A172 (cell line): Measurements from ENCODE around the gene SLC12A8. TPM values are rescaled to one million over a fixed set of nuclear protein-coding genes. Genes with fewer than 3 reads are reported as not detected.
A peak's percentile ranks its signal among the peaks of the same experiment; 100 is the strongest.

Experiments used
- DNase-seq: peaks from one replicate; pipeline ENCODE4 v3.0.0-alpha.2; 2015; ENCODE audit warnings: low spot score
- total RNA-seq: library from RNA; depleted of rRNA; stranded (reverse); fragments of >200 nt; shearing (Covaris generic); gene quantifications from 2 replicates; pipeline ENCODE4 v1.2.3, GENCODE V29; 2014

The SLC12A8 gene
- total RNA-seq, 1 experiment from 2014 or later = 10.7 TPM

GRCh38 chr3:125151916-125152315, 60.6 kb downstream of the SLC12A8 start:
- DNase-seq = no peak

DNA sequence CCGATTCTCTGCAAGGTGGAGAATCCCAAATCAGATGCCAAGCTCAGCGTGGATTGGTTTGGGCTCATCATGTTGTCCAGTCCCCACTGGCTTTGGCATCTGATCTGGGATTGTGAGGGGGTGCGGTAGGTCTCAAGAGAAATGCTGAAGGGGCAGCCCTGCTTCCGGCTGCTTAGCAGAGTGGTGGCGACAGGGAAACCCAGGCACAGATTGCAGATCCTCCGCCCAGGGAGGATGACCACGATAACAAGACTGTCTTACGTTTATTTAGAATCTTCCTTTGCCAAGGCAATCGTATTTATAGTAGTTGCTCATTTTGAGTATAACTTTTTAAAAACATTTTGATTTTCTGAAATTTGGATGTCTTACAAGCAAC, 61.1 kb downstream of the SLC12A8 start:
- DNase-seq = no peak

DNA sequence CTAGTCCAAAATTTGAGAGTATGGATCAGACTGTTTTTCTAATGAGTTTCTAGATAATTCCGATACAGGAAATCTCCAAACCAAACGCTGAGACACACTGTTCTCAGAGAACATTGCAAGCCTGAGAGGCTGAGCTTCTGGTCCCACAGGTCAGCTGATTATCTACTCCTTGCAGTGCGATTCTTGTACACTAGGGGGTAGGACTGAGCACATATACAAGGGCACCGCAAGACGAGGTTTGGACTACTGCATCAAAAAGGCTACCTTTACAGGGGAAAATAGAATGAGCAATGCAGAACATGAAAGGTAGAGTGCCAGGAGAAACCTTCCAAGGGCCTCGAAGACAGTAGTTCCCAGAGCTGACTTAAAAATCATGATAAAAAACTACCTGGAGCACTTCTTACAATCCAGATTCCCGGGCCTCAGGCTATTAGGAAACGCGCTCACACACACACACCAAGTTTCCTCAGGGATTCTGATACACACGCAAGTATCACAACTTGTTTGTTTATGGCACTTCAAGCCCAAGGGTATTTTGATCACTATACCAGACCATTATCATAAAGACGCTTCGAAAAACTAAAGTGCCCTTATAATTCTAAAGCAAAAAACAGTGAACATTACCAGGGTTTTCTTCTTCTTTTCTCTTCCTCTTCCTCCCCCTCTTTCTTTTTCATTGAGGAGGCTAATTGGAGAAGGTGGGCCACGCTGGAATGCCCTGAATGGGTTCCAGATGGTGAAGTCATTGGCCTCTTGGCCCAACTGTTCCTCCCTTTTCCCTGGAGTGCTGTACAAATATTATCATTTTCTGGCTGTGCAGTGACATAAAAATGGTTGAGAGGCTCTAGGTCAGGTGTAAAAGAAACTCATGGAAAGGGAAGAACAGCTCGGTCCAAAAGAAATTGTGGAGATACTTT, 61.8 kb downstream of the SLC12A8 start:
- DNase-seq = peak; percentile 78

GRCh38 chr3:125149462-125149861, 63.1 kb downstream of the SLC12A8 start:
- DNase-seq = no peak

DNA sequence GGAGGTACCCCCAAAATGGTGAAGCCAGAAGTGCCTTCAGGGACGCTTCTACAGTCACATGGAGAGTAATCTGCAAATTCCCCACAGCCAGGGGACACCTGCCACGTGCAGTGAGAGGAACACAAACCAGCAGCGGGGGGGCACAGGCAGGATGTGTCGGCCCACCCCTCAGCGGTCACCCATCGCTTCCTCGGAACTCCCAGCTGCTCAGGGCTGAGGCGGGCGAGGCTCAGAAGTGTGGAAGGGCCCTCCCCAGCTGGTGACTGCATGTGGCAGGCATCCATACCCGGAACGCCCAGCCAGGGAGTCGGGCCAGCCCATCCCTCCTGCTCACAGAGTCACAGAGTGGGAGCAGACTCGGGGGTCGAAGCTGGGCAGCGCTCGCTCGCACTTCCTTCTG, 63.7 kb downstream of the SLC12A8 start:
- peak; percentile 86 for DNase-seq

DNA sequence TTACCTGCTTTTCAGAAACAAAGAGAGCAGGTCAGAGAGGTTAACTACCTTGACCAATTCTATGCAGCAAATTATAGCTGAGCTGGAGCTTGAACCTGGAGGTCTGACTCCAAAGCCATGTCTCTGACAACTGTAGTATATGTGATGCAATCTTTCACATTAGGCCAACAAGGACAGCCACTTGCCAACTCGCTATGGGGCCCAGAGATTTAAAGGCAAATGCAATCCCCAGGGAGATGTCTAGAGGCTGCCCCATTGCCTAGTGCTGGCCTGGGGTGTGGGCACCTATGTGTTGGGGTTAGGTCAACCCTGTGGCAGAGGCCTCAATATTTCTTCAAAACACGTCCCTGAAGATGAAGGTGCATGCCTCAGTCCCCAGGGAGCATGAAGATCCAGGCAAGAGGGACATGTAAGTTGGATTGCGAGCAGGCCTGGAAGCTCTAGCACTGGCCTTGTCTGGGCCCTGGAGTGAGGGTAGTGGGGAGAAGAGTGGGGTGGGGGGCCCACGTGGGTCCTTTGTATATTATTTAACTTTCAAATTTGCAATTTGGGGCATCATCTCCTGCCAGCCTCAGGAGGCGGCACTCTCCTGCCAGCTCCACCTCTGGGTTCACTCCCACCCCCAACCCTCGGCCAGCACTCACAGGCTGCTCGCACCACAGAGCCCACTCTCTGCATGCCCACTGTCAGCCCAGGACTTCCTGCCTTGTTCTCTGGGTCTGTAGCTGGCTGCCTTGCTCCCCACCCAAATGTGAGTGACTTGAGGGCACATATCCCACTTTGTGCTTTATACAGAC, 64.3 kb downstream of the SLC12A8 start:
- DNase-seq = no peak

DNA sequence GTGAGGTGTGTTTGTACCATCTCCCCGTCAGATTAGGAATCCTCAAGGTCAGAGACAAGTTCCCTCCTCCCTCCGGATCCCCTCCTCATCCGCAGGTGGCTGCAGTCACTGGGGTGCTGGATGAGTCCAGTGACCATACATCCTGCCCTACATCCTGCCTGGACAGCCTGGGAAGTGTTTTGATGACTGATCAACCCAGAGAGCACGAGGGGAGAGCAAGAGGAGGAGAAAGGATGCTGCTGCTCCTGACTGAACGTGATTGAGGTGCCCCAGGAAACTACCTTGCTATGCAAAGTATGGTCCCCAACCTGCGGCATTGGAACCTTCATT, 65.1 kb downstream of the SLC12A8 start:
- DNase-seq = peak; percentile 86

DNA sequence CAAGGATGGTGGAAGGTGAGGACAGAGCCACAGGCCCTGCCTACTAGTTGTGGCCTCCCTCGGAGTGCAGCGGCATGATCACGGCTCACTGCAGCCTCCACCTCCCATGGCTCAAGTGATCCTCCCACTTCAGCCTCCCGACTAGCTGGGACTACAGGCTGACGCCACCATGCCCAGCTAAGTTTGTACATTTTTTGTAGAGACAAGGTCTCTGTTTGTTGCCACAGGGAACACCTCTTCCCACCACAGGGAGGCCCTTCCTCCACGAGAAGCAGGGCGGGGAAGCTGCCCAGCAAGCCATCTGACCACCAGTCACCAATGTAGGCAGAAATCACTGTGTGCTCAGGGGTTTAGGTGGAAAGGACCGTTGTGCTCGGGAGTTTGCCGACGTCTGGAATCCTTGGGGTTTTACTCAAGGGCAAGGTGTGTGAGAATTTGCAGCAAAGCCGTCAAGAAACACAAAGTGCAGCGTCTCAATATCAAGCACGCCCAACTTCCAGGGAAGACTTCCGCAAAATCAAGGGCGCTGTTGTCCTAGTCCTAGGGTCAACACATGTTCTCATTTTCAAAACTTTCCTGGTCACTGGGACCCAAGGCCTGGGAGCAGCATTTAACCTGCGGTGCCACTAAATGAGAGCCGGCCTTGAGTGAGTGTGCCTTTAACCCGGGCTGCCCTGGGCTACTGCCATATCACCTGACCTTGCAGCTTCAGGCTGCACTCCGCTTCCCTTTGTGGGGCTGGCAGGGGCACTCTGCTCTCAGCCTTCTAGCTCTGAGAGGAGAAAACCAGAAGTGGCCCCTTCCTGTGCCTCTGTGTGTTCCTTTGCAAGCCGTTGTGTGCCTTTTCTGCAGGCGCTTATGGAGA, 65.7 kb downstream of the SLC12A8 start:
- no peak for DNase-seq

GRCh38 chr3:125145751-125146475, 66.6 kb downstream of the SLC12A8 start:
- DNase-seq = no peak

GRCh38 chr3:125144653-125145314, 67.8 kb downstream of the SLC12A8 start:
- DNase-seq = no peak

DNA sequence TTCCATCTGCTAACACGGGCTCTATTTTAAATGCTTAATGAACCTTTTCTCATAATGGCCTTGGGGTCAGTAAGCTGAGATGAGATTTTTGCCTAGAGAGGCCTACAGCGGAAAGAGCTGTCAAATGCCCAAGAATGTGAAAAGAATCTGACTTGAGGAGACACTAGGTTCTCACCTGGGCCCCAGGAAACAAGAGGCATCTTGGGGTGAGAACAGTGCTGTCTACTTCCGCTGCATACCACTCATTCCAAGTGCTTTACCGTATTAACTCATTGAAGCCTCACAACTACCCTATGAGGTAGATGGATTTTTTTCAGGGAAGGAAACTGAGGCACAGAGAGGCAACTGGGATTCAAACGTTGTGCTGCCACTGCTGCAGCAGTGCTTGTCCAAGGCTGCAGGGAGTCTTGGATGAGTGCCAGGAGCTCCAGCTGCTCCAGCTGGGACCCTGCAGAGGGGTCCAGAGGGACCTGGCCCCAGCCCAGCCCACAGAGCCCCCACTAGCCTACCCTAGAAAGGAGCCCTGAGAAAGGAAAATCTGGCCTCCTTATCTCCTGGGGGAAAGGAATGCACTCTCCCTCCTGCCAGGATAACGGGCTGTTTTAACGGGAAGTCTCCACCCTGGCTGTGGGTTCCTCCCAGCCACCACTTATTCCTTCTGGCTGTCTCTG, 68.4 kb downstream of the SLC12A8 start:
- DNase-seq = peak; percentile 84

DNA sequence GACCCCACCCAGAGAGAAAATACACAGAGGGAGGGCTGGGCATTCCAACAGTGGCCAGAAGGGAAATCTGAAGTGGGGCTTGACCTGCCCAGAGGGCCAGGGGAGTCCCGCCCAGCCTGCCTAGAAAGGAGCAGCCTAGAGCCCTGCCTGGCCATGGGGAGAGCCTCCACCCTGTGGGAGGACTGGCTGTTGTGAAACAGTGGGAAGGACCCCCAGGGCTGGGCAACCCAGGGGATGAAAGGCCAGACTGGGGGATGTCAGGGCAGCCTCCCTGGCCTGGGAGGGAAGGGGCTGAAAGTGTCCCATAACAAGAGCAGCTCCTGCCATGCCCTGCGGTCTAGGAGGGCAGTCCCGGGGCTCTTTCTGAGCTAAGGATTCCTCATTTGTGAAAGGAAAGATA, 69.0 kb downstream of the SLC12A8 start:
- DNase-seq = no peak

DNA sequence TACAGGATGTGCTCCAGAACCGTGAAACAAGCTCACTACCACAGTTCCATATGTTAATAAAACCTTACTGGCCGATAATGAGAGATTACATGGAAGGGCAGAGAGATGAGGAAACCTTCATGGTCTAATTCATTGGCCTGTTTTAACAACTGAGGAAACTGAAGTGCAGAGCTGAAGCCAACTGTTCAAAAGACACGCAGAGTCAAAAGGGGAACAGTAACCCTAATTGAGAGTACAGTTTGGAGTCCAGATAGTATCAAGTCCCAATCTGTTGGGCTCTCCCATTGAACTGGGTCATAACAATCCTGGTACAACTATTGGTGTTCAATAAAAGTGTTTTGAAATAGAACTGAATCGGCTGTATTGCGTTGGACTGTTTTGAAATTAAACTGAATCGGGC, 69.6 kb downstream of the SLC12A8 start:
- no peak for DNase-seq

DNA sequence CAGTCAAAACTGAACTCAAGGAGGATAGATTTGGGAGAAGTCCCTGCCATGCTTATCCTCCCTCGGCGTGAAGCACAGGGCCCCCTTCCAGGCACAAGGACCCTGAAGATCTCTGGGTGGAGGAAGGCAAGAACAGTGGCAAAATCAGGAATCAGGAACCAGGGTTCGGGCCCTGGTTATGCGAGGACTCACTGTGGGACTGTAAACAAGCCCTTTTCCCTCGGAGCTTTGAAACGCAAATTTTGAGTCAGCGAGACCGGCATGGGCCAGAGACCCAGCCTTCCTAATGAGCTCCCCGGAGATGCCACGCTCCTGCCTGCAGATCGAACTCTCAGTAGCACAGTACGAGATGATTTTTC, 70.1 kb downstream of the SLC12A8 start:
- no peak for DNase-seq

- DNase-seq = no peak
Measured at GRCh38 chr3:125141596-125142419, 70.7 kb downstream of the SLC12A8 start.

DNA sequence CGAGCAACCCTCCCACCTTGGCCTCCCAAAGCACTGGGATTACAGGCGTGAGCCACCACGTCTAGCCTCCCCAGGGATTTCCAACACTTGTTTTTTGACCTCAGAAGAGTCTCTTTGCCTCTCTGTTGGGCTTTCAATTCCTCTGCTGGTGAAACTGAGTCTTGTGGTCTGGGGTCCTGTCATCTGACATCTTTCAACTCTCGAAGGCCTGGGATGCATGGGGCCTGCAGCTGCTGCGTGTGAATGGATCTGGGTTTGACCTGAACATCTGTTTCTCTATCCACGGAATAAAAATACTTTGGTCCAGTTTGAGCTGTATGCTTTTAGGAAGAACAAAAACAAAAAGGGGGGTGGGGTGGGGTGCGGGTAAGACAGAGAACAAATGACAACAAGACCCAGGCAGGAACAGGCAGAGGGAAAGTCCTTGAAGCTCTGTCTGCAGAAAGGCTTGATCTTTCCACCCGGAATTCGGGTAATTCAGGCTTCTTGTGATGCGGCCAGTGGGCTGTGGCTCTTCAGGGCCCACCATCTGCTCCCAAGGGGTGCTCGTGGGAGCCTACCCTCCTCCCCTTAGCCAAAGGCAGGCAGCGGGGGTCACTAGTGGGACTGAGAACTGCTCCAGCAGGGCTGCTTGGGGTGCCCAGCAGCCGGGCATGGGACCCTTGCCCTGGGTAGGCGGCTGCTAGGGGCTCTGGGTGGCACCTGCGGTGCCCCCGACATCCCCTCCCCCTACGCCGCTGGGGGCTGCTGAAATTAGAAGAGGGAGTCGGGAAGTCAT, 71.5 kb downstream of the SLC12A8 start:
- no peak for DNase-seq

GRCh38 chr3:125140011-125140817, 72.3 kb downstream of the SLC12A8 start:
- DNase-seq = no peak

- DNase-seq = no peak
Measured at GRCh38 chr3:125139386-125139785, 73.2 kb downstream of the SLC12A8 start.
